Astrocyte (in vitro differentiated cells and primary cell): Measurements from ENCODE around the gene CREB3L1. TPM values are rescaled to one million over a fixed set of nuclear protein-coding genes. Genes with fewer than 3 reads are reported as not detected.

Experiments used
- DNase-seq: peaks from one replicate; pipeline ENCODE4 v3.0.0-alpha.2; 2010; ENCODE audit warnings: low read depth
- FAIRE-seq: peaks from 2 replicates; lab custom pipeline; 2011; peaks lifted over from hg19 to GRCh38; lab: Jason Lieb, UNC
- H2AFZ ChIP-seq: 2 replicates; pipeline ENCODE4 v1.6.0; 2012; ENCODE audit warnings: low read depth, low read length, inconsistent platforms
- H3K27ac ChIP-seq: 2 replicates; pipeline ENCODE4 v1.5.1; 2011; ENCODE audit warnings: low read depth, low read length, inconsistent platforms
- H3K27me3 ChIP-seq: 2 replicates; pipeline ENCODE4 v1.6.0; 2011; ENCODE audit warnings: low read length, inconsistent platforms; ENCODE audit not compliant: insufficient read depth
- H3K36me3 ChIP-seq: 2 replicates; pipeline ENCODE4 v1.5.1; 2011; ENCODE audit warnings: low read length, inconsistent platforms; ENCODE audit not compliant: insufficient read depth
- H3K4me1 ChIP-seq: 2 replicates; pipeline ENCODE4 v1.5.1; 2011; ENCODE audit warnings: low read length, inconsistent platforms; ENCODE audit not compliant: insufficient read depth
- H3K4me2 ChIP-seq: 2 replicates; pipeline ENCODE4 v1.6.0; 2012; ENCODE audit warnings: low read length, inconsistent platforms
- H3K4me3 ChIP-seq: 2 replicates; pipeline ENCODE4 v1.5.1; 2011; ENCODE audit warnings: low read depth, mild to moderate bottlenecking, low read length, inconsistent platforms; ENCODE audit not compliant: insufficient read depth
- H3K79me2 ChIP-seq: 2 replicates; pipeline ENCODE4 v1.6.0; 2012; ENCODE audit warnings: mild to moderate bottlenecking, low read length, inconsistent platforms; ENCODE audit not compliant: insufficient read depth
- H3K9ac ChIP-seq: 2 replicates; pipeline ENCODE4 v1.6.0; 2012; ENCODE audit warnings: mild to moderate bottlenecking, low read length, inconsistent platforms
- H3K9me3 ChIP-seq: 2 replicates; pipeline ENCODE4 v1.5.1; 2012; ENCODE audit warnings: low read depth, mild to moderate bottlenecking, low read length, inconsistent platforms; ENCODE audit not compliant: insufficient read depth
- H4K20me1 ChIP-seq: 2 replicates; pipeline ENCODE4 v1.6.0; 2012; ENCODE audit warnings: low read length, inconsistent platforms; ENCODE audit not compliant: insufficient read depth
- H3K27ac Mint-ChIP-seq: one replicate; pipeline ENCODE4 v1.8.0; 2021; ENCODE audit warnings: mild to moderate bottlenecking, mixed read lengths; ENCODE audit not compliant: unreplicated experiment
- H3K27me3 Mint-ChIP-seq: one replicate; pipeline ENCODE4 v1.8.0; 2021; ENCODE audit warnings: low read depth, mixed read lengths; ENCODE audit not compliant: unreplicated experiment
- H3K36me3 Mint-ChIP-seq: one replicate; pipeline ENCODE4 v1.8.0; 2021; ENCODE audit warnings: low read depth, mixed read lengths; ENCODE audit not compliant: unreplicated experiment
- H3K4me1 Mint-ChIP-seq: one replicate; pipeline ENCODE4 v1.8.0; 2021; ENCODE audit warnings: low read depth, mixed read lengths; ENCODE audit not compliant: unreplicated experiment
- H3K4me3 Mint-ChIP-seq: one replicate; pipeline ENCODE4 v1.8.0; 2021; ENCODE audit warnings: mild to moderate bottlenecking, moderate library complexity, mixed read lengths; ENCODE audit not compliant: unreplicated experiment
- H3K9me3 Mint-ChIP-seq: one replicate; pipeline ENCODE4 v1.8.0; 2021; ENCODE audit warnings: mild to moderate bottlenecking, mixed read lengths; ENCODE audit not compliant: unreplicated experiment
- CTCF ChIP-seq: IDR thresholded peaks from 2 replicates; pipeline ENCODE4 v1.5.1; 2011; ENCODE audit warnings: low read depth, mild to moderate bottlenecking, inconsistent platforms, low read length, moderate library complexity; ENCODE audit not compliant: insufficient read depth
- EZH2 ChIP-seq: IDR thresholded peaks from 2 replicates; pipeline ENCODE4 v1.6.1; 2012; ENCODE audit warnings: mild to moderate bottlenecking, low read length, inconsistent platforms; ENCODE audit not compliant: insufficient read depth
- total RNA-seq: library from RNA; stranded (reverse); gene quantifications from 2 replicates; pipeline ENCODE4 v1.2.1, GENCODE V29; 2021

CREB3L1 gene
- total RNA-seq, 1 donor from 2014 or later: 324 TPM

GRCh38 chr11:46251954-46252353 lies 25.5 kb upstream of the CREB3L1 start:
- no peaks in the 10 kb centered on the region for H3K79me2 ChIP-seq
- no peaks in the 10 kb centered on the region for H3K27me3 ChIP-seq
- no peak overlapping the region for H3K4me2 ChIP-seq
- DNase-seq (no peak), FAIRE-seq (no peak)
- no peaks in the 10 kb centered on the region for H4K20me1 ChIP-seq
- H3K4me3 ChIP-seq: no peak overlapping the region
- H3K27ac ChIP-seq: no peak overlapping the region
- TF ChIP-seq CTCF (no peak), EZH2 (no peak)
- peaks cover 40% of the 10 kb centered on the region for H3K4me1 Mint-ChIP-seq
- H3K4me1 ChIP-seq: peaks cover 31% of the 10 kb centered on the region
- no peak overlapping the region for H2AFZ ChIP-seq
- H3K9ac ChIP-seq: no peak overlapping the region
- peak overlapping the region; percentile 38 for H3K27ac Mint-ChIP-seq
- no peaks in the 10 kb centered on the region for H3K9me3 ChIP-seq
- H3K4me3 Mint-ChIP-seq: peak overlapping the region; percentile 42
- H3K36me3 ChIP-seq: no peaks in the 10 kb centered on the region
- peaks cover 2% of the 10 kb centered on the region for H3K36me3 Mint-ChIP-seq
- H3K27me3 Mint-ChIP-seq: no peaks in the 10 kb centered on the region
- H3K9me3 Mint-ChIP-seq: peaks cover 2% of the 10 kb centered on the region

- Mint-ChIP-seq H3K27ac (peak overlapping the region; percentile 19), H3K36me3 (peaks cover 2% of the 10 kb centered on the region), H3K4me1 (peaks cover 40% of the 10 kb centered on the region), H3K9me3 (peaks cover 2% of the 10 kb centered on the region), H3K27me3 (no peaks in the 10 kb centered on the region), H3K4me3 (peak overlapping the region; percentile 42)
- Histone ChIP-seq H3K4me1 (peaks cover 26% of the 10 kb centered on the region), H3K27me3 (no peaks in the 10 kb centered on the region), H4K20me1 (no peaks in the 10 kb centered on the region), H3K36me3 (no peaks in the 10 kb centered on the region), H3K27ac (no peak overlapping the region), H3K9me3 (no peaks in the 10 kb centered on the region), H3K9ac (no peak overlapping the region), H3K4me2 (no peak overlapping the region), H3K4me3 (no peak overlapping the region), H3K79me2 (no peaks in the 10 kb centered on the region), H2AFZ (no peak overlapping the region)
- DNase-seq (no peak), FAIRE-seq (no peak)
- TF ChIP-seq EZH2 (no peak), CTCF (no peak)
Measured at GRCh38 chr11:46252373-46252914, 25.0 kb upstream of the CREB3L1 start.

GRCh38 chr11:46253258-46254132 lies 24.0 kb upstream of the CREB3L1 start:
- Histone ChIP-seq H3K27me3 (no peaks in the 10 kb centered on the region), H3K9me3 (no peaks in the 10 kb centered on the region), H3K4me2 (no peak overlapping the region), H3K27ac (no peak overlapping the region), H4K20me1 (no peaks in the 10 kb centered on the region), H3K79me2 (no peaks in the 10 kb centered on the region), H3K9ac (no peak overlapping the region), H2AFZ (no peak overlapping the region), H3K36me3 (no peaks in the 10 kb centered on the region), H3K4me3 (no peak overlapping the region), H3K4me1 (peaks cover 16% of the 10 kb centered on the region)
- Mint-ChIP-seq H3K27ac (no peak overlapping the region), H3K36me3 (peaks cover 2% of the 10 kb centered on the region), H3K4me1 (peaks cover 29% of the 10 kb centered on the region), H3K9me3 (peaks cover 2% of the 10 kb centered on the region), H3K4me3 (no peak overlapping the region), H3K27me3 (no peaks in the 10 kb centered on the region)
- FAIRE-seq (no peak), DNase-seq (no peak)
- TF ChIP-seq CTCF: no peak
- no peak for TF ChIP-seq EZH2
